NCI-H2081 treated with DMSO at 0.1 percent for 48 hours (cell line): ENCODE results near the gene SAPCD1.

Experiments
- DNase-seq: peaks from one replicate; lab custom pipeline; 2025; lab: John Stamatoyannopoulos, UW

The SAPCD1 gene

GRCh38 chr6:31752739-31753319, 9.6 kb upstream of the SAPCD1 start:
- DNase-seq: no peak

GRCh38 chr6:31758281-31758680, 4.2 kb upstream of the SAPCD1 start:
- no peak for DNase-seq

- no peak for DNase-seq
These were observed 1.7 kb upstream of the SAPCD1 start for GRCh38 chr6:31760790-31761189.

- no peak for DNase-seq
These were observed 1.1 kb upstream of the SAPCD1 start for GRCh38 chr6:31761343-31761742.

GRCh38 chr6:31762878-31763618, 592 bp downstream of the SAPCD1 start:
- no peak for DNase-seq

- no peak for DNase-seq
These were observed 1.1 kb downstream of the SAPCD1 start for GRCh38 chr6:31763619-31763940.

- DNase-seq: no peak
These were observed 1.7 kb downstream of the SAPCD1 start for GRCh38 chr6:31764198-31764597.

GRCh38 chr6:31765559-31765909, 3.1 kb downstream of the SAPCD1 start:
- no peak for DNase-seq

GRCh38 chr6:31765910-31766794, 3.7 kb downstream of the SAPCD1 start:
- DNase-seq: no peak

GRCh38 chr6:31767096-31767645, 4.7 kb downstream of the SAPCD1 start:
- no peak for DNase-seq

- no peak for DNase-seq
These were observed 6.2 kb downstream of the SAPCD1 start for GRCh38 chr6:31768363-31769257.

GRCh38 chr6:31769684-31770371, 7.4 kb downstream of the SAPCD1 start:
- DNase-seq: no peak

GRCh38 chr6:31770860-31771259, 8.4 kb downstream of the SAPCD1 start:
- DNase-seq: no peak

GRCh38 chr6:31771992-31772358, 9.5 kb downstream of the SAPCD1 start:
- no peak for DNase-seq

- no peak for DNase-seq
These were observed 12.7 kb downstream of the SAPCD1 start for GRCh38 chr6:31775184-31775583.

- no peak for DNase-seq
These were observed 13.4 kb downstream of the SAPCD1 start for GRCh38 chr6:31775633-31776484.

GRCh38 chr6:31776485-31776988, 14.1 kb downstream of the SAPCD1 start:
- DNase-seq: no peak

- DNase-seq: no peak
These were observed 14.7 kb downstream of the SAPCD1 start, which contains the start of gene VWA7 for GRCh38 chr6:31776989-31777666. Gene VWA7 (minus strand): TSS chr6:31777328. CDS start chr6:31776779, 549 bp downstream.

- DNase-seq: no peak
These were observed 15.2 kb downstream of the SAPCD1 start for GRCh38 chr6:31777667-31778050.
